NCI-H187 (cell line): ENCODE measurements around the gene KIAA1586.

Experiments used
- DNase-seq, 2 experiments: peaks; one replicate each; lab custom pipeline; 2025; lab: John Stamatoyannopoulos, UW

Gene KIAA1586

DNA sequence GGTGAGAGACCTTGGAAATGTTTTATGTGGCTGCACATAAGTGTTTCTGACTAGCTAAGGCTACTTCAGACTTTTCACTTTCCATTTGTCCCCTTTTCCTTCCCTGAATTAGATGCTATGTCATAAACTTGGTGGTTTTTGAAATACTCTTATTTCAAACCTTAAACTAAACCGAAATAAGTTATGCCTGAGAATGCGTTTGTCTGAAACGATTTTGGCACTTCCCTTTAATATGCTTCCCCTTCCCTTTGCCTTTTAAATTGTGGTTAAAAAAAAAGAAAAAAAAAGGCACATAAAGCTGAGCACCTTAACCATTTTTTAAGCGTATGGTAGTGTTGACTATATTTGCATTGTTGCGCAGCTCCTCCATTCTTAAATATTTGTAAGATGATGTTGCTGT is 57.8 kb downstream of the KIAA1586 start:
- no peak for DNase-seq
